Cardiac muscle cell (in vitro differentiated cells and primary cell): ENCODE results near the gene SLC25A52. TPM values are rescaled to one million over a fixed set of nuclear protein-coding genes. Genes with fewer than 3 reads are reported as not detected.
A peak's percentile ranks its signal among the peaks of the same experiment; 100 is the strongest.
"Not testable (repeated sequence)": the region's sequence is repeated elsewhere in the genome, so short reads cannot be mapped to it uniquely, and the experiment has no call there.

ENCODE experiments used
- DNase-seq, 2 donors: peaks; one replicate each; pipeline versions ENCODE4 v3.0.0 to v3.0.0-alpha.2; 2010 to 2017; ENCODE audit warnings: low read depth in 1 of 2, low spot score in 1 of 2
- H3K27ac ChIP-seq: fragments of 200-600 bp; sonication (generic); 2 replicates; pipeline ENCODE4 v1.5.1; 2016
- H3K27me3 ChIP-seq: fragments of 200-600 bp; sonication (generic); 2 replicates; pipeline ENCODE4 v1.6.0; 2016; ENCODE audit warnings: control low read depth
- H3K36me3 ChIP-seq: fragments of 200-600 bp; sonication (generic); 2 replicates; pipeline ENCODE4 v1.5.1; 2016; ENCODE audit warnings: control low read depth
- H3K4me1 ChIP-seq: fragments of 200-600 bp; sonication (generic); 2 replicates; pipeline ENCODE4 v1.8.1; 2017; ENCODE audit warnings: low read depth, mild to moderate bottlenecking, mixed run types
- H3K4me3 ChIP-seq: fragments of 200-600 bp; sonication (generic); 2 replicates; pipeline ENCODE4 v1.5.1; 2016; ENCODE audit warnings: mild to moderate bottlenecking
- H3K9me3 ChIP-seq: fragments of 200-600 bp; sonication (generic); 2 replicates; pipeline ENCODE4 v1.5.1; 2017; ENCODE audit warnings: low read depth, mild to moderate bottlenecking, control low read depth
- polyA plus RNA-seq: library from polyadenylated mRNA; unstranded; fragments of >200 nt; fragmentation: Nextera tagmentation; extraction: Ambion mirVana; gene quantifications from 2 replicates; pipeline ENCODE4 v1.2.1, GENCODE V29; 2016
- total RNA-seq: library from RNA; depleted of rRNA; stranded (reverse); fragments of >200 nt; gene quantifications from 2 replicates; pipeline ENCODE4 v1.2.3, GENCODE V29; 2016
- TF ChIP-seq, protein P1 (sequence below): IDR thresholded peaks from 2 replicates; pipeline ENCODE4 v1.5.1; 2012; ENCODE audit warnings: low read depth, mild to moderate bottlenecking, low read length

The SLC25A52 gene
- total and polyA plus RNA-seq, 2 experiments from 2014 or later = not detected

DNA sequence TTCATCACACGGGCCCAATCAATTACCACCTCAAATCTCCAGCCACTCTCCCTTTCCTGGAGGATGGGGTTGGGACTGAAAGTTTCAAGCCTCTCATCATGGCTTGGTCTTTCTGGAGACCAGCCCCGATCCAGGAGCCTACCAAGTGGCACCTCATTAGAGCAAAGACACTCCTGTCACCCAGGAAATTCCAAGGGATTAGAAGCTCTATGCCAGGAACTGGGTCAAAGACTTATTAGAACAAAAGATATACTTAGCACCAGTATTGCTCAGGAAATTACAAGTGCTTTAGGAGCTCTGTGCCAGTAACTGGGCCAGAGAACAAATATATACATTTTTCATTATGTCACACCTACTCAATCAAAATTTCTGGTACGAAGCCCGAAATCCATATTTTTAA is 14.3 kb downstream of the SLC25A52 start:
- Histone ChIP-seq H3K4me1 (no peaks in the 10 kb centered on the region), H3K27ac (no peak overlapping the region), H3K27me3 (no peaks in the 10 kb centered on the region), H3K4me3 (no peak overlapping the region), H3K36me3 (no peaks in the 10 kb centered on the region), H3K9me3 (no peaks in the 10 kb centered on the region)
- TF ChIP-seq, protein P1, sequence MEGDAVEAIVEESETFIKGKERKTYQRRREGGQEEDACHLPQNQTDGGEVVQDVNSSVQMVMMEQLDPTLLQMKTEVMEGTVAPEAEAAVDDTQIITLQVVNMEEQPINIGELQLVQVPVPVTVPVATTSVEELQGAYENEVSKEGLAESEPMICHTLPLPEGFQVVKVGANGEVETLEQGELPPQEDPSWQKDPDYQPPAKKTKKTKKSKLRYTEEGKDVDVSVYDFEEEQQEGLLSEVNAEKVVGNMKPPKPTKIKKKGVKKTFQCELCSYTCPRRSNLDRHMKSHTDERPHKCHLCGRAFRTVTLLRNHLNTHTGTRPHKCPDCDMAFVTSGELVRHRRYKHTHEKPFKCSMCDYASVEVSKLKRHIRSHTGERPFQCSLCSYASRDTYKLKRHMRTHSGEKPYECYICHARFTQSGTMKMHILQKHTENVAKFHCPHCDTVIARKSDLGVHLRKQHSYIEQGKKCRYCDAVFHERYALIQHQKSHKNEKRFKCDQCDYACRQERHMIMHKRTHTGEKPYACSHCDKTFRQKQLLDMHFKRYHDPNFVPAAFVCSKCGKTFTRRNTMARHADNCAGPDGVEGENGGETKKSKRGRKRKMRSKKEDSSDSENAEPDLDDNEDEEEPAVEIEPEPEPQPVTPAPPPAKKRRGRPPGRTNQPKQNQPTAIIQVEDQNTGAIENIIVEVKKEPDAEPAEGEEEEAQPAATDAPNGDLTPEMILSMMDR = no peak
- no peak for DNase-seq

DNA sequence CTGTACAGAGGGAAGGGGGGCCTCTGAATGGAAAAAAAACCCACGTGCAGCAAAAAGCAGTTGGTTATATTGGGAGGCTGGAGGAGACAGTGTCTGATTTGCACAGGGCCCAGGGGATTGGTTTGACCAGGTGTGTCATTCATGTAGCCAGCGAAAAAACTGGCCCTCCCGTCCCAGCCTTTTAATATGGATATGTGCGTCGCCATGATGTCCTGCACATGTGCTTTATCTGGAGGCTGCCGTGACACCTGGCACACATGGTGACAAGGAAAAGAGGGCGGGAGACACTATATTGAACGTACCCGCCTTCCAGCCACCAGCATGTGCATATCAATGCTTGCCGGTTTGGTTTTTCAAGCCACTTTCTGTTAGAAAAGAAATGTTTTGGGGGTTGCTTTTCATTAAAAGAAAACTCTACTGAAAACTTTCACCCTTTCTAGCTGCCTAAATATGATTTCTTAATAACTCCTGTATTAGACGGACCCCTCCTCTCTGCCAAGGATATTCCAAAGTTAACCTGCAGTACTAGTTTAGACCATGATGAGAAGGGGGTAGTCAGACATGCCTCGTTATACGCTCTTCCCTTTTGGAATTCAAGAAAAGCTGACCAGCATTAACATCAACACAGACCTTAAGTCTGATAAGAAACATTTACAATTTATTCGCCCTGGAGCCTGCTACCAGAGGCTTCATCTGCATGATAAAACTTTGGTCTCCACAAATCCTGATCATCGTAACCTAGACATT is 16.2 kb downstream of the SLC25A52 start:
- H3K9me3 ChIP-seq = no peaks in the 10 kb centered on the region
- no peak for DNase-seq
- no peaks in the 10 kb centered on the region for H3K4me1 ChIP-seq
- H3K27ac ChIP-seq = no peak overlapping the region
- no peaks in the 10 kb centered on the region for H3K36me3 ChIP-seq
- no peak overlapping the region for H3K4me3 ChIP-seq
- TF ChIP-seq, protein P1 = no peak
- H3K27me3 ChIP-seq = no peaks in the 10 kb centered on the region

DNA sequence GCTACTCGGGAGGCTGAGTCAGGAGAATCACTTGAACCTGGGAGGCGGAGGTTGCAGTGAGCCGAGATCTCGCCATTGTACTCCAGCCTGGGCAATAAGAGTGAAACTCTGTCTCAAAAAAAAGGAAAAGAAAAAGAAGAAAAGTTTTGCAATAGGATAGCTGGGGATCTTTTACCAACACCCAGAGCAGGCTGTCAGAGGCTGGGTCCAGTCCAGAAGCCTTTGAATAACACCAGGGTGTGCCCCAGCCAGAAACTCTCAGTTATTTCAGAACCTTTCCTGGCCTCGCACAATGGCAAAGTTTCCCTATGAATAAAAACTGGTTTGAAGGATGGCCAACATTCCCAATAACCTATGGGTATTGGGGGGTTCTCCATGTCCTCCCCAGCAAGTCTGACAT is 17.1 kb downstream of the SLC25A52 start:
- H3K4me1 ChIP-seq, H3K4me3 ChIP-seq, H3K36me3 ChIP-seq, H3K9me3 ChIP-seq, DNase-seq, H3K27me3 ChIP-seq, H3K27ac ChIP-seq: not testable (repeated sequence)

DNA sequence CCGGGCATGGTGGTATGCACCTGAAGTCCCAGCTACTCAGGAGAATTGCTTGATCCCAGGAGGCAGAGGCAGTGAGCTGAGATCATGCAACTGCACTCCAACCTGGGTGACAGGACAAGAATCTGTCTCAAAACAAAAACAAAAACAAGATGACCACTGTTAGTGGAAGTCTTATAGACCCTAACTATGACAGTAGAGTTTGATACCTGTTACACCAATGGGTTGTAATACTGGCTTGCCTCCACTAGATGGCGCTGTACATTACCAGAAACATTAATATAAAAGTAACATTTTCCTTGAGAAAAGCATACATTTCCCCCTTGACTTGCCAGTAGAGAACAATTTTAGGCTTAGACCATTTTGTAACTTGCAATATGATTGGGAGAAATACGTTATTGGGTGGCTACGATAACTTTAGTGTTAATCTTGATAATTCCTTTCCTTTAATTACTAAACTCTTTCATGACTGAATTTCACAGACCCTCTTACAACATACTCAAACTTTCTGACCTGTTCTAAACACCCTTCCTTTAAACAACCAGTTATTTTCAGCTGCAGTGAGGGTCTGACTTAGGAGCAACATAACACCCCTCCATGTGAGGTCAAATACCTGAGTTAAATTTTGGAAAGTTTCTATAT is 19.5 kb downstream of the SLC25A52 start:
- no peak overlapping the region for H3K4me3 ChIP-seq
- H3K4me1 ChIP-seq = no peaks in the 10 kb centered on the region
- H3K27ac ChIP-seq = no peak overlapping the region

DNA sequence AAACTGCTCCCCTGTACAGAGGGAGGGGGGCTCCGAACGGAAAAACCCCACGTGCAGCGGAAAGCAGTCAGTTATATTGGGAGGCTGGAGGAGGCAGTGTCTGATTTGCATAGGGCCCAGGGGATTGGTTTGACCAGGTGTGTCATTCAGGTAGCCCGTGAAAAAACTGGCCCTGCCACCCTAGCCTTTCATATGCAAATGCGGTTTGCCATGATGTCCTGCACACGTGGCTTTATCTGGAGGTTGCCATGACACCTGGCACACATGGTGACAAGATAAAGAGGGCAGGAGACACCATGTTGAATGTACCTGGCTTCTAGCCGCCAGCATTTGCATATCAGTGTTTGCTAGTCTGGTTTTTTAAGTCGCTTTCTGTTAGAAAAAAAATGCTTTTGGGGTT is 20.5 kb downstream of the SLC25A52 start:
- Histone ChIP-seq H3K36me3 (no peaks in the 10 kb centered on the region), H3K9me3 (no peaks in the 10 kb centered on the region), H3K4me3 (no peak overlapping the region), H3K27ac (no peak overlapping the region), H3K4me1 (no peaks in the 10 kb centered on the region), H3K27me3 (no peaks in the 10 kb centered on the region)
- no peak for DNase-seq
- TF ChIP-seq, protein P1 = no peak

More for the DNA sequence above, 19.5 kb downstream of the SLC25A52 start:
- no peaks in the 10 kb centered on the region for H3K36me3 ChIP-seq
- TF ChIP-seq, protein P1 = peak; percentile 81
- no peaks in the 10 kb centered on the region for H3K9me3 ChIP-seq
- DNase-seq = peak; percentile 33 to 61
- H3K27me3 ChIP-seq = no peaks in the 10 kb centered on the region

DNA sequence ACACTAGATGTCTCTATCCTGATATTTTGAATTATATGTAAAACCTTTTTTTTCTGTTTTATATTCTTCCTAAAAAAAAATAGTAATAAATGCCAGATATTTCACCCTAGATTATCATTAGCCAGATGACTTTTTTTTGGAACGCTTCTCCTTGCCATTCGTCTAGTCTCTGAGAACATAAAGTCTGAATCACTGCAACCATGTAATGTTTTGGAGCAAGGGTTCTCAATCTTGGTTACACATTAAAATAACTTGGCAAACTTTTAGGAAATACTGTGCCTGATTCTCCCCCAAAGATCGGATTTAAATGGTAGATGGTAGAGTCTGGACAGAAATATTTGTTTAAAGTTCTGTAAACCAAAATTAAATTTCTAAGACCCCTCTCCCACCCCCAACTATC is 21.0 kb downstream of the SLC25A52 start:
- no peaks in the 10 kb centered on the region for H3K4me1 ChIP-seq
- DNase-seq = no peak
- no peaks in the 10 kb centered on the region for H3K9me3 ChIP-seq
- no peak overlapping the region for H3K4me3 ChIP-seq
- TF ChIP-seq, protein P1 = no peak
- H3K27ac ChIP-seq = no peak overlapping the region
- H3K36me3 ChIP-seq = no peaks in the 10 kb centered on the region
- no peaks in the 10 kb centered on the region for H3K27me3 ChIP-seq
